ENCODE measurements around the gene TALDO1. TPM values are rescaled to one million over a fixed set of nuclear protein-coding genes. Genes with fewer than 3 reads are reported as not detected.
A peak's percentile ranks its signal among the peaks of the same experiment; 100 is the strongest.

Gene TALDO1
- polyA plus RNA-seq, 1 of the 3 experiments (the other 2 are of a cell fraction), result 103 TPM

DNA sequence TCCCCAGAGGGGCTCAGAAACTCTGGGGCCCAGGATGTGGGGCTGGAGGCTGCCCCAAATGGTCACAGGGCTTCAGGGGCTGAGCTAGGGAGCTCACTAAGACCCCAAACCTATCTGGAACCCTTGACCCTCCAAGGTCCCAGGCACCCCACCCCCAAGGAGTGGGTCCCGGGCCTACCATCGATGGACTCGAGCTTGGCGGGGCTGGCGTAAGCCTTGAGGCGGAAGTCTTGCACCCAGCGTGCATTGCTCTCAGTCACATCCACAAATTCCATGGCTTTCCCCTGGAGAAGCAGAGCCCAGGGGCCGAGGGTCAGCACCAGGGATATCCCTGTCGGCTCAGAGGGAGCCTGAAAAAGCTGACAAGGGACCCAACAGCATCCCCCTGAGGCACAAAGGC is 26.6 kb downstream of the TALDO1 start:
- no peak overlapping the region for H2AFZ ChIP-seq (ENCODE audit: low read depth)
- H3K9ac ChIP-seq, result no peak overlapping the region
- H3F3A ChIP-seq (replicated peaks; ENCODE audit: insufficient read depth), result no peaks in the 10 kb centered on the region
- no peaks in the 10 kb centered on the region for H3K27me3 ChIP-seq (ENCODE audit: insufficient read depth)
- TF ChIP-seq FOXJ3 (CRISPR knock-in tag; IDR thresholded peaks at IDR 0.05), result no peak
- no peak for TF ChIP-seq NFIC (IDR thresholded peaks at IDR 0.05; ENCODE audit: borderline replicate concordance)
- TF ChIP-seq, protein P1, sequence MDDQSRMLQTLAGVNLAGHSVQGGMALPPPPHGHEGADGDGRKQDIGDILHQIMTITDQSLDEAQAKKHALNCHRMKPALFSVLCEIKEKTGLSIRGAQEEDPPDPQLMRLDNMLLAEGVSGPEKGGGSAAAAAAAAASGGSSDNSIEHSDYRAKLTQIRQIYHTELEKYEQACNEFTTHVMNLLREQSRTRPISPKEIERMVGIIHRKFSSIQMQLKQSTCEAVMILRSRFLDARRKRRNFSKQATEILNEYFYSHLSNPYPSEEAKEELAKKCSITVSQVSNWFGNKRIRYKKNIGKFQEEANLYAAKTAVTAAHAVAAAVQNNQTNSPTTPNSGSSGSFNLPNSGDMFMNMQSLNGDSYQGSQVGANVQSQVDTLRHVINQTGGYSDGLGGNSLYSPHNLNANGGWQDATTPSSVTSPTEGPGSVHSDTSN (IDR thresholded peaks at IDR 0.05), result no peak
- H3K36me3 ChIP-seq (replicated peaks in 1 of 2; ENCODE audit: control insufficient read depth in 1 of 2, insufficient read depth in 2 of 2, low read length in 1 of 2), result peaks cover 0 to 47% of the 10 kb centered on the region in 2 experiments
- WGBS (ENCODE audit: low lambda C conversion rate), result 80% methylated on average over 1 of the region's 9 CpGs
- H3K4me3 ChIP-seq (ENCODE audit: low read depth in 2 of 2, low read length in 1 of 2), result no peak overlapping the region
- CTCF ChIA-PET, result interaction anchor here (1.0 to 1.1 kb wide), 3 partner anchors 9 to 46 kb away, joined by 3 to 4 read pairs (median 4); no protein-coding TSS in a partner anchor
- H3K27ac ChIP-seq (ENCODE audit: low read depth in 2 of 2, low read length in 1 of 2), result no peak overlapping the region
- POLR2A ChIA-PET, result interaction anchor here (1.3 kb wide), 1 partner anchor 16 kb away, joined by 3 read pairs; no protein-coding TSS in a partner anchor
- no peak overlapping the region for H3K4me2 ChIP-seq
- H4K20me1 ChIP-seq (ENCODE audit: insufficient read depth), result peaks cover 44% of the 10 kb centered on the region
- H3K4me1 ChIP-seq (ENCODE audit: control insufficient read depth in 1 of 2, insufficient read depth in 2 of 2, low read depth in 1 of 2, low read length in 1 of 2), result peaks cover 11 to 19% of the 10 kb centered on the region in 2 experiments; a peak in 2 of 4 replicates
- no peaks in the 10 kb centered on the region for H3K9me3 ChIP-seq
- H3K9me2 ChIP-seq, result no peaks in the 10 kb centered on the region
- peaks cover 71% of the 10 kb centered on the region for H3K79me2 ChIP-seq (ENCODE audit: insufficient read depth)
- DNase-seq, result no peak

DNA sequence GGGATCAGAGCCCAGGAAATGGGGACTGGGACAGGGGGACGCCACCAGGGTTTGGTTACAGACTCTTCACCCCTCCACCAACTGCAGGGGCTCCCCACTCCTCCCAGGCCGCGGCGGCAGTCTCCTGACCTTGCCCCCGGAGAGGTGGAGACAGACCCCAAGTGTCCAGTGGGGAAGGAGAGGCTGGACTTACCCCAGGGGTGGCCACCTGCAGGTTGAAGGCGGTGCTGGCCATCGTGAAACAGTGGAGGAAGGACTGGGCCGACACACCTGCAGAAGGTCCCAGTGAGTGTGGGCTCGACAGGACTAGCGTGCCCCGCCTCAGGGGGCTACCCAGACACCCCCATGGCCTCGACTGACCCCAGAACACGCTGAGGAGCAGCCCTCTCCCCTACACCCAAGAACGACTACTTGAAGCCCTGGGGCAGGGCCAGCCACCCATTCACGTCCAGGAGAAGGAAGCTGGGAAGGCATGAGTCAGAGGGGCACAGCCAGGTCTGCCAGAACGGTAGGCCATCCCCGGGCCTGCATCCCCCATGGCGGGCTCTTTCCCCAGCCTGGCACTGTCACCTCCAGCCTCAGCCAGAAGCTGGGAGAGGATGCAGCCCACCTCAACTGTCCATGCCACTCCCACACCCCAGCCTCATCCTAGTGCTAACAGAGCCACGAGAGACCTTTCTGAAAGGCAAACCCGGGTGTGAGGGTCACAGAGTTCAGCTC is 27.8 kb downstream of the TALDO1 start:
- H2AFZ ChIP-seq (ENCODE audit: low read depth), result no peak overlapping the region
- peaks cover 79% of the 10 kb centered on the region for H3K79me2 ChIP-seq (ENCODE audit: insufficient read depth)
- H3F3A ChIP-seq (replicated peaks; ENCODE audit: insufficient read depth), result no peaks in the 10 kb centered on the region
- peak overlapping the region; percentile 98 for H3K4me2 ChIP-seq
- no peak for TF ChIP-seq NFIC (IDR thresholded peaks at IDR 0.05; ENCODE audit: borderline replicate concordance)
- no peak for TF ChIP-seq RFX5 (IDR thresholded peaks at IDR 0.05; ENCODE audit: low read length)
- TF ChIP-seq RAD21 (IDR thresholded peaks at IDR 0.05; ENCODE audit: low read length), result no peak
- no peak for TF ChIP-seq MEF2A (IDR thresholded peaks at IDR 0.05; ENCODE audit: borderline replicate concordance, low read depth)
- no peak for TF ChIP-seq YY1 (IDR thresholded peaks at IDR 0.05; ENCODE audit: low read depth)
- no peak for TF ChIP-seq GABPA (IDR thresholded peaks at IDR 0.05; ENCODE audit: low read depth)
- TF ChIP-seq, protein P2, sequence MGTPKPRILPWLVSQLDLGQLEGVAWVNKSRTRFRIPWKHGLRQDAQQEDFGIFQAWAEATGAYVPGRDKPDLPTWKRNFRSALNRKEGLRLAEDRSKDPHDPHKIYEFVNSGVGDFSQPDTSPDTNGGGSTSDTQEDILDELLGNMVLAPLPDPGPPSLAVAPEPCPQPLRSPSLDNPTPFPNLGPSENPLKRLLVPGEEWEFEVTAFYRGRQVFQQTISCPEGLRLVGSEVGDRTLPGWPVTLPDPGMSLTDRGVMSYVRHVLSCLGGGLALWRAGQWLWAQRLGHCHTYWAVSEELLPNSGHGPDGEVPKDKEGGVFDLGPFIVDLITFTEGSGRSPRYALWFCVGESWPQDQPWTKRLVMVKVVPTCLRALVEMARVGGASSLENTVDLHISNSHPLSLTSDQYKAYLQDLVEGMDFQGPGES (IDR thresholded peaks at IDR 0.05; ENCODE audit: low read depth, low read length), result no peak
- no peak for TF ChIP-seq MXI1 (IDR thresholded peaks at IDR 0.05; ENCODE audit: low read depth, low read length)
- no peaks in the 10 kb centered on the region for H3K9me2 ChIP-seq
- H3K27ac ChIP-seq (ENCODE audit: low read depth in 2 of 2, low read length in 1 of 2), result no peak overlapping the region; a peak in 1 of 4 replicates
- POLR2A ChIA-PET, result interaction anchor here (2.8 kb wide), 1 partner anchor 15 kb away, joined by 18 read pairs; the partner anchor contains the start of gene CEND1
- 0 out of 2 replicates have a peak overlapping the region, but pooled peaks have one; percentile 22 for H3K9ac ChIP-seq
- H3K9me3 ChIP-seq, result no peaks in the 10 kb centered on the region
- no peak overlapping the region; a peak in 1 of 4 replicates for H3K4me3 ChIP-seq (ENCODE audit: low read depth in 2 of 2, low read length in 1 of 2)
- no peaks in the 10 kb centered on the region for H3K27me3 ChIP-seq (ENCODE audit: insufficient read depth)
- peaks cover 44% of the 10 kb centered on the region for H4K20me1 ChIP-seq (ENCODE audit: insufficient read depth)
- DNase-seq, result no peak
- peaks cover 11 to 19% of the 10 kb centered on the region in 2 experiments; a peak in 2 of 4 replicates for H3K4me1 ChIP-seq (ENCODE audit: control insufficient read depth in 1 of 2, insufficient read depth in 2 of 2, low read depth in 1 of 2, low read length in 1 of 2)
- H3K36me3 ChIP-seq (replicated peaks in 1 of 2; ENCODE audit: control insufficient read depth in 1 of 2, insufficient read depth in 2 of 2, low read length in 1 of 2), result peaks cover 0 to 46% of the 10 kb centered on the region in 2 experiments
- WGBS (ENCODE audit: low lambda C conversion rate), result 86% methylated on average over 9 of the region's 20 CpGs
- CTCF ChIA-PET, result interaction anchor here (1.1 to 3.1 kb wide), 5 partner anchors 11 to 52 kb away, joined by 4 to 31 read pairs (median 4); partner anchors contain the start of gene SLC25A22

Data from SK-N-SH (cell line).